Muscle layer of duodenum (tissue), 2 donors: Measurements from ENCODE around the gene NFIX.

Experiments used
- H3K27ac ChIP-seq: one replicate; pipeline ENCODE4 v1.7.0; 2013; ENCODE audit warnings: mild to moderate bottlenecking, low read length
- H3K27me3 ChIP-seq: one replicate; pipeline ENCODE4 v1.7.0; 2013; ENCODE audit warnings: low read depth, mild to moderate bottlenecking, control low read depth, low read length
- H3K36me3 ChIP-seq, 2 donors: one replicate each; pipeline ENCODE4 v1.7.0; 2013; ENCODE audit warnings: low read length in 2 of 2, control low read depth in 1 of 2, mild to moderate bottlenecking in 1 of 2; ENCODE audit not compliant: insufficient read depth in 2 of 2, control insufficient read depth in 1 of 2
- H3K4me1 ChIP-seq, 2 donors: one replicate each; pipeline ENCODE4 v1.7.0; 2013; ENCODE audit warnings: low read length in 2 of 2, mild to moderate bottlenecking in 2 of 2, control low read depth in 1 of 2, moderate library complexity in 1 of 2; ENCODE audit not compliant: insufficient read depth in 2 of 2, control insufficient read depth in 1 of 2
- H3K4me3 ChIP-seq, 2 donors: one replicate each; pipeline ENCODE4 v1.7.0; 2013; ENCODE audit warnings: low read length in 2 of 2, low read depth in 1 of 2, mild to moderate bottlenecking in 1 of 2
- H3K9me3 ChIP-seq, 2 donors: one replicate each; pipeline ENCODE4 v1.7.0; 2013; ENCODE audit warnings: low read length in 2 of 2, control low read depth in 1 of 2, mild to moderate bottlenecking in 1 of 2; ENCODE audit not compliant: control insufficient read depth in 1 of 2
- donor health status: healthy.

Gene NFIX

DNA sequence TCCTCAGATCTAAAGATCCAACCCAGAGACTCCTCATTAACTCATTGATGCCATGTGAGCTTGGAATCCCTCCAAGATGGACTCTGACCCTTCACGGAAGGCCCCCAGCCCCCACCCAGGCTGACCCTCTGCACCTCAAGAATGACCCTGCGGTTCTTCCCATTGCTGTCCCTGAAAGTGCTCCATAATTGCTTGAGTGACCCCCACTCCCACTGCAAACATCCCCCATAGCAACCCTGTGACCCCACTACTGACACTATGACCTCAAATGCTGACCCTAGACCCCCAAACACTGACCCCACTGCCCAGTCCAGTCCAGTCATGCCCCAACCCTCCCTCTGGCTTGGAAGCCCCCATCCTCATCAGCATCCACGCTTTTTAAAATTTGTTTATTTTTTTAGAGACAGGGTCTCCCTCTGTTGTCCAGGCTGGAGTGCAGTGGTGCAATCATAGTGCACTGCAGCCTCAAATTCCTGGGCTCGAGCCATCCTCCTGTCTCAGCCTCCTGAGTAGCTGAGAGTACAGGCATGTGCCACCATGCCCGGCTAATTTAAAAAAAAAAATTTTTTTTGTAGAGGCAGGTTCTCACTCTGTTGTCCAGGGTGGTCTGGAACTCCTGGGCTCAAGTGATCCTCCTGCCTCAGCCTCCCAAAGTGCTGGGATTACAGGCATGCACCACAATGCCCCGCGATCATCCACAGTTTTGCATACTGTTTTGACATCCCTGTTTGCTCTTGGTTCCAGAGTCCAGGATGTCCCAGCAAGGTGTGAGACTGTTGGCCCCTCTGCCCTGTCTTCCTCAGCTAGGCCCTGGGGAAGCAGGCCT lies 106.5 kb downstream of the NFIX start:
- H3K4me1 ChIP-seq, result peaks cover 9 to 41% of the 10 kb centered on the region in 2 donors
- H3K27me3 ChIP-seq, result no peaks in the 10 kb centered on the region

DNA sequence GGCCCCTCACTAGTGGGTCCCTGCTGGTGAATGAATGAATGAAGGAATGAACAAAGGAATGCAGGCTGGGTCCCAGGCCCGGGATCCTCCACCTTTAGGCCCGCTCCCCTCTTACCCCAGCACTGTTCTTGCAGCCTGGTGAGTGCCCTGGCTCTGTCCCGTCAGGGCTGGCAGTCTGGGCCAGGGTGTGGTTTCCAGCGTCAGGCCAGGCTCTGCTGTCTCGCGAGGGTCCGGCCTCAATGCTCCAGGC lies 107.1 kb downstream of the NFIX start:
- H3K27ac ChIP-seq, result peak overlapping the region; percentile 31
- H3K4me3 ChIP-seq, result peak overlapping the region; percentile 53 to 65
- H3K4me1 ChIP-seq, result peaks cover 9 to 41% of the 10 kb centered on the region in 2 donors
- H3K36me3 ChIP-seq, result peaks cover 0 to 1% of the 10 kb centered on the region in 2 donors
- H3K9me3 ChIP-seq, result no peaks in the 10 kb centered on the region
- H3K27me3 ChIP-seq, result no peaks in the 10 kb centered on the region

More for the DNA sequence above, 106.5 kb downstream of the NFIX start:
- Histone ChIP-seq H3K4me3 (peak overlapping the region; percentile 53 to 65), H3K27ac (peak overlapping the region; percentile 31), H3K36me3 (no peaks in the 10 kb centered on the region), H3K9me3 (no peaks in the 10 kb centered on the region)

DNA sequence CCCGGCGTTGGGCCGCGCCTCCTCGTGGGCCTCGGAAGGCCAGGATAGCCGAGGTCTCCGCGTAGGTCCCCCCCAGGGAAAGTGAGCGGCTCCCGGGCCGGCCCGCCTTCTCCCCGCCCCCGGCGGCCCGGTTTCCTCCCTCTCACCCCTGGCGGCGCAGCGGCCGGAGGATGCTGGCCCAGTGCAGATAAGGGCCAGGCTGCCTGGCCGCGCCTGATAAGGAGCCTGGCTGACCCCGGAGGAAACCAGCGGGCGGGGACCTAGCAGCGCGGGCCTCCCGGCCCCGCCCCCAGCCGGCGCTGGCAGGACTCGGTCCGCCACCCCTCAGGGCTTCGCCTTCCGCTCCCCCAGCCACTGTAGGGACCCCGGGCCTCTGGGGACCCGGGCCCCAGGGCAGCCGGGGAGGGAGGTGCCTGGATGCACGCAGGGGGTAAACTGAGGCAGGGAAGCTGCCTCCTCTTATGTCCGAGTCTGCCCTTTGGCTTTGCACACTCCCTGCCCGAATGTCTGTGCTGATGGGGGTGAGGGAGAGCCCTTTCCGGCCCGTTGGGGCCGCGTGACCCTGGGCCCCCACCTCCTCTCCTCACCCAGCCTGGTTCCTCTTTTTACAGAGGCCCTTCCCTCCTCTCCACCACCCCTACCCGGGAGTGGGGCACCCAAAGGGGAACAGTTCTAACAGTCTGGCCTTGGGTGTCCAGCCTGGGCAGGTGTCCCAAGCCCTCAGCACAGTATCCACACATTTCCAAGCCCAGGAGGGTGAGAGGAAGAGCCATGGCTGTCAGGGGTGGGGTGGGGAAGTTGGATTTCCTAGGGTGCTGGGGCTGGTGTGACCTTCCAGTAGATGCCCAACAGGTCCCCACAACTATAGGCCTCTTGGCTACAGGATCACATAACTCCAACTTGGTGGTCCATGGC lies 107.6 kb downstream of the NFIX start, which contains the start of gene LYL1:
Gene LYL1 (minus strand): TSS at position 193 of the 915 bp plus-strand sequence. CDS start 1,687 bp downstream, outside the sequence.
- peak within 1 kb of the TSS; percentile 53 to 65 for H3K4me3 ChIP-seq
- no peaks in the 10 kb centered on the region for H3K27me3 ChIP-seq
- peaks cover 0 to 6% of the 10 kb centered on the region in 2 donors for H3K36me3 ChIP-seq
- no peaks in the 10 kb centered on the region for H3K9me3 ChIP-seq
- H3K4me1 ChIP-seq, result peaks cover 9 to 38% of the 10 kb centered on the region in 2 donors
- peak within 1 kb of the TSS; percentile 56 for H3K27ac ChIP-seq

DNA sequence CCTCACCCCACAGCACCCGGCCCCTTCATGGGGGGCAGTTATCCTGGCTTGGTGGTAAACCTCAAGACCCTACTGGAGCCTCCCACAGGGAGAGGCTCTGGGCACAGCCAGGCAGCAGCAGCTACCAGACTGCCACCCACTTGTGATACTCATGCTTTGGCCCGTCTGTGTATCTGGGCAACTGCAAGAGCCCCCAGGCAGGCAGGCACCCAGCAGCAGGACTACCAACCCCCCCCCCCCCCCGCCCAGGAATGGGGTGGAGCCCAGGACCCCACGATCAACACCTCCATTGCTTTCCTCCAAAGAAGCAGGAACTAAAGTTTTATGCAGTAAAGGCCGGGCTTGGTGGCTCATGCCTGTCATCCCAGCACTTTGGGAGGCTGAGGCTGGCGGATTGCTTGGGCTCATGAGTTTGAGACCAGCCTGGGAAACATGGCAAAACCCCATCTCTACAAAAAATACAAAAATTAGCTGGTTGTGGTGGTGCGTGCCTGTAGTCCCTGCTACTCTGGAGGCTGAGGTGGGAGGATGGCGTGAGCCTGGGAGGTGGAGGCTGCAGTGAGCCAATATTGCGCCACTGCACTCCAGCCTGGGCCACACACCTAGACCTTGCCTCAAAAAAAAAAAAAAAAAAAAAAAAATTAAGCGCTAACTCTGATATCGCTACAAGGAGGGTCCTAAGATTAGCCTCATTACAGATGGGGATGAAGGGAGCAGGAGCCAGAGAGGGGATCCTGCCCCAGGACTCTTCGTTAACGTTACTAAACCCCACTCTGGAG lies 108.5 kb downstream of the NFIX start:
- peak overlapping the region in 1 of 2 donors; percentile 65 for H3K4me3 ChIP-seq
- peak overlapping the region; percentile 56 for H3K27ac ChIP-seq
- no peaks in the 10 kb centered on the region for H3K27me3 ChIP-seq
- peaks cover 9 to 35% of the 10 kb centered on the region in 2 donors for H3K4me1 ChIP-seq
- no peaks in the 10 kb centered on the region for H3K9me3 ChIP-seq
- peaks cover 0 to 6% of the 10 kb centered on the region in 2 donors for H3K36me3 ChIP-seq

DNA sequence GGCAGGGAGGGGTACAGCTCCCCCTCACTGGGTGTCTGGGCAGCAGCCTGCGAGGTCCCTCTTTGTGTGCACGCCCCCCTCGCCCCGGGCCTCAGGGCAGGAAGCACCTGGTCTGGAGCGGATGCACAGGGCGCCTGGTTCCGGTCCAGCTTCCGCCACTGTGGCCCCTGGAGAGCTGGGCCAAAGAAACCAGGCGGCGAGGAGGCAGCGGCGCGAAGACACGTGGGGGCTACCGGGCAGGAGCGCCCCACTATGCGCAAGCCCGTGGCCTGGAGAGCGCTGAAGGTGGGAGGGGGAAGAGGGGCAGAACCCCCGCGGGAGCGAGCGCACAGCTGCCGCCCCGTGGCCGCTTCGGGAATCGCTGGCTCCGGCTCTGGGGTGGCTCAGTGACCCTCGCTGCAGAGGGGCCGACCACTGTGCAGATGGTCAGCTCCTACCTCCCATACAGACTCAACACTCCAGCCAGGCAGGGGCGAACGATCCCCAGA lies 109.1 kb downstream of the NFIX start:
- H3K4me3 ChIP-seq, result peak overlapping the region; percentile 30 to 46
- H3K27ac ChIP-seq, result peak overlapping the region; percentile 51
- peaks cover 9 to 31% of the 10 kb centered on the region in 2 donors for H3K4me1 ChIP-seq
- H3K27me3 ChIP-seq, result no peaks in the 10 kb centered on the region
- peaks cover 0 to 10% of the 10 kb centered on the region in 2 donors for H3K36me3 ChIP-seq
- no peaks in the 10 kb centered on the region for H3K9me3 ChIP-seq

DNA sequence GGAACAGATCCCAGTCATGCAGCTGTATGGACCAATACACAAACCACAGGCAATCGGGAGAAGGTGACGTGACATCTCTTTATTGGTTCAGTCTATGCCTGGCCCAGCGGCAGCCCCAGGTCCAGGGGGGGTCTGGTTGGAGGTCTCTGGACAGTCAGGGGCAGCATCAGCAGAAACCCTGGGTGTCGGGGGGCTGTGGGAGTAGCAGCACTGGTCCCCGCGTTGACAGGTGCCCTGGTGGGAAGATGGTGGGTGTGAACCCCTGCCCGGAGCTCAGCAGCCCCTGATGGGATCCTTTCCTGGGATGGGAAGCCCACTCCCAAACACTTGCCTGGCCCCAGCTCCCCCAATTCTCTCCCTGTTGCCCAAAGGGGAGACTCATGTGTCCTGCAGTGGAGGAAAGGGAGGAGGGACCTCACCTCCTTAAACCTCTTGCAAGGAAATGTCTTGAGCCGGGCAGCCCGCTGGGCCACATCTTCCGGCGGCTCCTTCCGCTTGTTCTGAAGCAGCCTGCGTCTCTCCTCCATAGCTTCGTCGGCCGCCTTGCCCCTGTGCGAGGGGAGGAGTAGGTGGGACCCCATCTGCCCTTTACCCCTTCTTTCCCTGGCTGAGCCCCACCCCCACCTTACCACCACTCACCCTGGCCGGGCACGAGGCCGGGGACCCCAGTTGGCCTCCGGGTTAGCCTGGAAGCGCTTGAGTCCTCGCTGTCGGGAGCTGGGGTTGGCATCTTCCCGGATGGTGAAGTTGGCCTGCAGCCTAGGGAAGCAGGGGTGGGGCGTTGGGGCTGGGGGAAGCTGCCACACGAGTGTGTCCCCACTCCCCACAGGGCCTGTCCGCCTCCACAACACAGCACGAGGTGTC lies 109.8 kb downstream of the NFIX start:
- peaks cover 0 to 17% of the 10 kb centered on the region in 2 donors for H3K36me3 ChIP-seq
- H3K27ac ChIP-seq, result peak overlapping the region; percentile 51
- peak overlapping the region; percentile 30 to 46 for H3K4me3 ChIP-seq
- H3K9me3 ChIP-seq, result no peaks in the 10 kb centered on the region
- peaks cover 9 to 31% of the 10 kb centered on the region in 2 donors for H3K4me1 ChIP-seq
- no peaks in the 10 kb centered on the region for H3K27me3 ChIP-seq

DNA sequence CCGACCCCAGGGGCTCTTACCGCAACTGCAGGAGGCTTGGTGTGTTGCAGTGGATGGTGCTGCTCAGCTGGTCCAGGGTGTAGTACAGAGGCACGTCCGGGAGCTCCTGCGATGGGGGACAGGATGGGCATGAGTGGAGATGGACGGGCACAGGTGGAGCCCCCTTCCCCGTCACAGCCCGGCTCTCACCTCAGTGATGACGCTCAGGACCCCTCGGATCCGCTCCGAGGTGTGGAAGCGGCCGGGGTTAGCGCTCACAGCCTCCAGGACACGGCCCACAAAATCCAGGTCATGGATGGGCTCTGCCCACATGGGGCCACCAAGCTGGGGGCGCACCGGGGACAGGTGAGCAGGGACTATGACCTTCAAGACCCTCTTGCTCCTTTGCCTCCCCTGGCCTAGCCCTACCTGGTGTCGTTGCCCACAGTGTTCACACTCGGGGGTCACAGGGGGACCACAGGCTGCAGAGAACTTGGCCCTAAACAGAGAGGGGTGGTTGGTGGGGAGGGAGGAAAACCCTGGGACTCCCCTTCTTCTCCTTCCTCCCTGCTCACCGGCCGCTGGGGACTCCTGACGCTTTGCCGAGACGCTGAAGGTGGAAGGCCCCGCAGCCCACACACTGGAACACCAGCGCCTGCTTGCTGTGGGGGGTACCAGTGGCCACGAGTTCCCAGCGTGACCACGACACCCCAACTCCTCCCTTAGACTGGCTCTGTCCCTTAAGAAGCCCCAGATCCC lies 114.3 kb downstream of the NFIX start:
- H3K36me3 ChIP-seq, result peaks cover 0 to 30% of the 10 kb centered on the region in 2 donors
- no peak overlapping the region for H3K4me3 ChIP-seq
- no peaks in the 10 kb centered on the region for H3K9me3 ChIP-seq
- H3K27me3 ChIP-seq, result no peaks in the 10 kb centered on the region
- no peak overlapping the region for H3K27ac ChIP-seq
- peaks cover 0 to 3% of the 10 kb centered on the region in 2 donors for H3K4me1 ChIP-seq

DNA sequence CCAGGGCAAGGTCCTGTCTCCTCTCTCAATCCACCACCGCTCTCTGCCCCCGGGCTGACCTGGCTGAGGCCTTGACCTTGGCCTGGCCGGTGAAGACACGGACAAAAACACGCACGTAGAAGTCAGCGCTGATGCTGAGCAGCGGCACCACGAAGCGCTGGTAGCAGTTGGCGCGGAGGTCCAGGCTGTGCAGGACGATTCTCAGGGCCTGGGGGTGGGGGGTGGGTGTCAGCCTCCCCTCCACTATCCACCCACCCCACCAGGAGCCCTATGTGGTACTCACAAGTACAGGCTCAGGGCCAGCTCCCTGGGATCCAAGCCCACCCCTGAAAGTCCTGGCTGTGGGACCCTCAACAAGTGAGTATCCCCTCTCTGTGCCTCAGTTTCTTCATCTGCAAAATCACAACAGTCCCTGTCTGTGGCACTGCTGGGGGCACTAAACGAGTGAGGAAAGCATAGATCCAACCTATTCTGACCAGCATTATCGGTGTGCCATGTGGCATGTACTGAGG lies 114.9 kb downstream of the NFIX start:
- Histone ChIP-seq H3K4me3 (no peak overlapping the region), H3K27me3 (no peaks in the 10 kb centered on the region), H3K4me1 (peaks cover under 1 to 2% of the 10 kb centered on the region in 2 donors), H3K9me3 (no peaks in the 10 kb centered on the region), H3K36me3 (peaks cover 0 to 30% of the 10 kb centered on the region in 2 donors), H3K27ac (no peak overlapping the region)

DNA sequence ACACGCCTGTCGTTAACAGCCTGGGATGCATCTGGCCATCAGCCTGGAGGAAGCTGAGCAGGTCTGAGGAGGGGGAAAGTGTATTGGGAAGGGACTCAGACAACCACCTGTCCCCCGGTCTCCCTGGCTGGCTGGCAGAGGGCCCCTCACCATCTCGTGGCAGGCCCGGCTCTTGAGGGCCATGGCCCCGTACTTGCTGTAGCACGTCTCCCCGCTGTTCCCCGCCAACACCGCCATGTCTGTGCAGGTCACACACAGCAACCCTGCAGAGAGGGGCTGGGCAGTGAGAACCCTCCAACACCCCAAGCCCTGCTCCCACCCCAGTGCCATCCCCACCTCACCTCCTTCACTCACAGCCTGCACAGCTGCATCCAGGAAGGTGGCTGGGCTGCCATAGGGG lies 117.3 kb downstream of the NFIX start:
- H3K9me3 ChIP-seq, result no peaks in the 10 kb centered on the region
- no peak overlapping the region for H3K27ac ChIP-seq
- no peak overlapping the region for H3K4me3 ChIP-seq
- H3K27me3 ChIP-seq, result no peaks in the 10 kb centered on the region
- H3K36me3 ChIP-seq, result peaks cover 0 to 27% of the 10 kb centered on the region in 2 donors
- H3K4me1 ChIP-seq, result peaks cover 9 to 13% of the 10 kb centered on the region in 2 donors
